MM.1S (cell line): ENCODE measurements around the gene HSFX4.

Source experiments
- CTCF ChIP-seq: fragments of 300-600 bp; sonication (generic); IDR thresholded peaks from 2 replicates; pipeline ENCODE4 v1.5.1; 2016; ENCODE audit warnings: antibody characterized with exemption, low read length, mixed read lengths
- EZH2 ChIP-seq: fragments of 300-600 bp; sonication (generic); optimal IDR thresholded peaks from 2 replicates; pipeline ENCODE3; 2017; ENCODE audit warnings: low read depth, mild to moderate bottlenecking, antibody characterized with exemption, low read length, mixed read lengths

GRCh38 chrX:149938881-149939654, 9.7 kb downstream of the HSFX4 start:
- TF ChIP-seq CTCF: no peak
- no peak for TF ChIP-seq EZH2
